NCI-H1092 treated with DMSO at 0.1 percent for 48 hours (cell line): ENCODE measurements around the gene KIFBP.
"Not testable (repeated sequence)": the region's sequence is repeated elsewhere in the genome, so short reads cannot be mapped to it uniquely, and the experiment has no call there.

ENCODE experiments used
- DNase-seq: peaks from one replicate; lab custom pipeline; 2025; lab: John Stamatoyannopoulos, UW

KIFBP gene

DNA sequence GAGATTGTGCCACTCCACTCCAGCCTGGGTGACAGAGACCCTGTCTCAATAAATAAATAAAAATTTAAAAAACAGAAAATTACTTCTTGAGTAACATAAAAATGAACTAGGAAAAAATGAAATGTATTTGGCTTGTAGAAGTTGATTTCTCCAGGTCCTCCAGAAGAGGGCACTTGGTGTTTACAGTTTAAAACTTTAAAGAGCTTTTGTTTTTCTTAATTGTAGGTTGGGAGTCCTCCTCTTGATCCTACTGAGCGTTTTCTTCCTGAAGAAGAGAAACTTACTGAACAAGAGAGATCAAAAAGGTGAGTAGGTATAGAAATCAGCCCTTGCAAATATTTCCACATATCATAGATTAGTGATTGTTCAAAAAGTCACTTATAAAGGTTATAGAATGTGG is 16.2 kb downstream of the KIFBP start:
- DNase-seq = no peak

DNA sequence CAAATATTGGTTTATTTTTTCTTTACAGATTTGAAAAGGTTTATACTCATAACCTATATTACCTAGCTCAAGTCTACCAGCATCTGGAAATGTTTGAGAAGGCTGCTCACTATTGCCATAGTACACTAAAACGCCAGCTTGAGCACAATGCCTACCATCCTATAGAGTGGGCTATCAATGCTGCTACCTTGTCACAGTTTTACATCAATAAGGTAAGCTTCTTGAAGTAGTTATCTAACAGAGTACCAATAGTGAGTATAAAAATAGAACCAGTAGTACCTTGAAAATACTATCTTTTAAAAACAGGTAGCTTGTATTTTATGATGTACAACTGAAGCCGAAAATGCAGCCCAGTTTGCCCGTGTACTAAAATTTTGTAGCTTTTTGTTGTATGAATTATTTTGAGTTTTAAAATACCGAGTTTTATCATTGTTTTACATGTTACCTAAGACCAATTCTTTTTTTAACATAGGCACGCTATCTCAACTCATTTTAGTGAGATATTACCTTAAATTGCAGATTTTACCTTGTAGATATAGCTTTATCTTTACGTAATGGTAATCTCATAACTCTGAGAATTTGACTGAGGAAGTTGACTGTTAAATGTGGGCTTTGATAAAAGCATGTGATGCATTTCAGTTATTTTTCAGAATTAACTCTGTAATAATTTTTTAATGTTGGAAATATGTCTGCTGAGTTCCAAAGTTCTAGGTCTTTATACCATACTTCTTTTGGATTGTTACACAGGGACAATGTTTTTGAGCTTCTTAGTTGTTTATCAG is 17.3 kb downstream of the KIFBP start:
- no peak for DNase-seq

GRCh38 chr10:69007260-69007659 is 18.7 kb downstream of the KIFBP start:
- DNase-seq = no peak

- DNase-seq = no peak
Observed at GRCh38 chr10:69009360-69009759, 20.8 kb downstream of the KIFBP start.

GRCh38 chr10:69010151-69010640 is 21.6 kb downstream of the KIFBP start:
- DNase-seq = no peak

GRCh38 chr10:69012778-69013177 is 24.2 kb downstream of the KIFBP start:
- not testable (repeated sequence) for DNase-seq

DNA sequence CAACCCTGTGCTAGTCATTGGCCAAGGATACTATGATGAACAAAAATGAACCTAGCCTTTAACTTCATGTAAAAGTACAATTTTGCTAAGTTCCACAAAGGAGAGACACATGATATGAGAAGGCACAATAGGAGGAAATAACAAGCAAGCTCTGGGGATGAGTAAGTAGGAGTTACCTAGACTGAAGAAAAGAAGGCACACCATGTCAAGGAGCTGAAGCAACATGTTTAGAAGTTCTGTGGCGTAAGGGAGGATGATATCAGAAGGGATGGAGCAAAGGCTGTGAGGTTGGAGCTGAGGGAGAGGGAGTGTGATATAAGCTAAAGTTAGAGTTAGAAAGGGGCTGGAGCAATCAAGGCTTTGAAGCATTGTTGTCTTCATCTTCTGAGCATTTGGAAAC is 25.6 kb downstream of the KIFBP start:
- no peak for DNase-seq

DNA sequence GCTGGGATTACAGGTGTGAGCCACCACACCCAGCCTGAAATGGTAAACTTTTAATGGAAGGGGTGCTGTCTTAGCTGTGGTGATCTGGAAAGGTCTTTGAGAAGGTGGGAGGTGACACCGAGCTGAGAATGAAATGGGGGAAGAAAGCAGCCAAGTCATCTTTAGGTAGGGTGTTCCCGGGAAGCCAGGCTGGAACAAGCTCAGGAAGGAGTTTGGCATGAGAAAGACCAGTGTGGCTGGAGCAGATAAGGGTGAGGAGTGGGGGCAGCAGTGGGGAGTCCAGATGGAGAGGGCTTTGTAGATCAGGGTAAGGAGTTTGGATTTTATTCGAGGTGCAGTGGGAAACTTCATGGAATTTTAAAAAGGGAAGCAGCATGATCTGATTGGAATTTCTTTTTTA is 30.0 kb downstream of the KIFBP start:
- no peak for DNase-seq

DNA sequence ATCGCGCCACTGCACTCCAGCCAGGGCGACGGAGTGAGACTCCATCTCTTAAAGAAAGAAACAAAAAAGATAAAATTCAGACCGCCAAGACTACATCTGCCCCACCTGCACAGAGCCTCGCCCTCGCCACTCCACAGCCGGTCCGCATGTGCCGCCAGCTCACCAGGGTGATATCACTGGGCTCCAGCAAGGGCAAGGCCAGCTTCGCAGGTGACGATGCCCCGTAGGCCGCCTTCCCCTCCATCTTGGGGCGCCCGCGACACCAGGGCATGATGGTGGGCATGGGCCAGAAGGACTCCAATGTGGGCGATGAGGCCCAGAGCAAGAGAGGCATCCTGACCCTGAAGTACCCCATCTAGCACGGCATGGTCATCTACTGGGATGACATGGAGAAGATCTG is 34.0 kb downstream of the KIFBP start:
- no peak for DNase-seq

GRCh38 chr10:69025370-69025896 is 36.8 kb downstream of the KIFBP start:
- no peak for DNase-seq

DNA sequence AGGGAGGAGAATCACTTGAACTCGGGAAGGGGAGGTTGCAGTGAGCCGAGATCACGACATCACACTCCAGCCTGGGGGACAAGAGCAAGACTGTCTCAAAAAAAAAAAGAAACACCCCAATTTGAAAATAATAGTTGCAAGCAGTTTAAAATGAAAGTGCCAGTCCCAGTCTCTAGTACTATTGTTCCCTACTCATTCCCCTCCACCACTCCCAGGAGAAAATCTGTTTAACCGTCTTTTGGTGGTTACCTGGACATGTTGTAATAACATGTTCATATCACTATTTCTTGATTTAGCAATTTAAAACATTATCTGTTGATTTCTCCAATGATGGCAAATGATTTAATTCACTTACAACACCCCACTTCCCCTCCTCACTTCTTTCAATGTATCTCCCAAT is 44.7 kb downstream of the KIFBP start:
- DNase-seq = no peak

DNA sequence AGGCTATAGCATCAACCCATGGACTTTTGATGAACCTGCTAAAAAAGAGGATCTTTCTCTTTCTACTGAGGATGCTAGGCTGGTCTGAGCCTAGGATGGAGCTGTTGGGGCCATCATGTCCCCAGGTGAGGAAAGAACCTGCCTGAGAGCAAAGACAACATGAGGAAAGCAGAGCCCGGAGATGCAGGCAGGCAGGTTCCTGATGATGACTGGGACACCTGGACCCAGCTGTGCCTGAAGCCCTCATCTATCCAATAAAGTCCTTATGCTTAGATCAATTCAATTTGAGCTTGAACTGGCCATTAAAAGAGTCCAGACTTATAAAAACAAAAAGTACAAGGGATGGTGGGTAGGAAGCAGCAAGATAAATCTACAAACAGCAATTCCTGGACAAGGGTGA is 48.9 kb downstream of the KIFBP start:
- no peak for DNase-seq

DNA sequence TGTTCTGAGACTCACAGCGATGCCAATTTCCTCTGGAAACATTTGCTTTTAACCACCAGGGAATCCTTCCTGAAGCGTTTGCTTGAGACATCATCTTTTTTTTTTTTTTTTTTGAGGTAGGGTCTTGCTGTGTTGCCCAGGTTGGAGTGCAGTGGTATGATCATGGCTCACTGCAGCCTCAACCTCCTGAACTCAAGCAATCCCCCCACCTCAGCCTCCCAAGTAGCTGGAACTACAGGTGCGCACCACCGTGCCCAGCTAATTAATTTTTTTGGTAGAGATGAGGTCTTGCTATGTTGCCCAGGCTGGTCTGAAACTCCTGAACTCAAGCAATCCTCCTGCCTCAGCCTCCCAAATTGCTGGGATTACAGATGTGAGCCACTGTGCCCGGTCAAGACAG is 52.3 kb downstream of the KIFBP start:
- DNase-seq = not testable (repeated sequence)

GRCh38 chr10:69042417-69042816 is 53.8 kb downstream of the KIFBP start:
- DNase-seq = no peak

- DNase-seq = no peak
Observed at GRCh38 chr10:69042838-69043237, 54.2 kb downstream of the KIFBP start.

- no peak for DNase-seq
Observed at GRCh38 chr10:69043931-69044531, 55.4 kb downstream of the KIFBP start.

- no peak for DNase-seq
Observed at GRCh38 chr10:69044546-69044945, 55.9 kb downstream of the KIFBP start.

DNA sequence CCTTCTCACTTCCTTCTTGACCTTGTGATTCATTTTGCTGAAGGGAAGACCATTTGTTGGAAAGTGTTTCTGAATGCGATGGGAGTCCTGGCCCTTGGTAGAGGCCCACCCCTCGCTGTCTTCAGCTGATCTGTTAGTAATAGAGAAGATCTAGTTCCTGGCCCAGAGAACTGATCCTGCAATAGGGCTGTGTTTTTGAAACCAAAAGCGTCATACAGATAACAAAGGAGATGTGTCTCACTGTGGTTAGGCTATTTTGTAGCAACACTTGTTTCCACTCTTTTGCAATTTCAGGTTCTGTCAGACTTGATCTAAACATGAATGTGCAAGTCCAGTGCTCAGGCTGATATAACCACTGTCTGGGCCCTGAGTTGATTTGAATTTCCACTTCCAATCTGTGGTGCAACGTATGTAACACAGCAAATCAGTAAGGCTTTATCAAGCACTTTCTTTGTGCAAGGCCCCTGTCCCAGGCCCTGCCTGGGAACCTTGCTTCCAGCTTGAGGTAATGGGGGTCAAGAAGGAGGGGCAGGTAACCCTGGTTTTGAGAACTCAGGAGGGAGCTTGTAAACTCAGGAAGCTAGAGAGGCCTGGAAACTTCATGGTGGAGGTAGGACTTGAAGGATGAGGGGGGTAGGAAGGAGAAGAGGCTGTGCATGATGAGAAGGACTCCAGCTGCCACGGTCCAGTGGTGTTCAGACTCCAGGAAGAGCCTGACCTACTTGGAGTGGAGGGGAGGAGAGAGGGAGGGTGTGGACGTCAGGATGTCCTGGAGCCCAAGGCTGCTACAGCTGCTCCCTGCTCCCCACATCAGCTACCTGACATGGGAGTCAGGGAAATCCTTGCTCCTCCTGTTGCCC is 57.1 kb downstream of the KIFBP start:
- DNase-seq = no peak

GRCh38 chr10:69047111-69047832 is 58.7 kb downstream of the KIFBP start:
- DNase-seq = no peak

DNA sequence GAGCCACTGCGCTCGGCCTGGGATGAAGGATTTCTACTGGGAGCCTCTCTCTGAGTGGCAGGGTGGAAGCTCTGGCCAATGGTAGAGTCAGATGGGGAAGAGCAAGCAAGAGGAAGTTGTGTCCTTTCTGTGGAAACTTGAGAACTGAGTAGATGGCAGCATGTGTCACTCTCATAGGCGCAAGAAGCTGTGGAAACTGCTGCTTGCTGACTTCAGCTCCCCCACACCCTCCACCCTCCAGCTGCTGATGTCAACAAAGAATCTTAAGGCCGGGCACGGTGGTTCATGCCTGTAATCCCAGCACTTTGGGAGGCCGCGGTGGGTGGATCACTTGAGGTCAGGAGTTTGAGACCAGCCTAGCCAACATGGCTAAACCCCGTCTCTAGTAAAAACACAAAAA is 59.5 kb downstream of the KIFBP start:
- no peak for DNase-seq

DNA sequence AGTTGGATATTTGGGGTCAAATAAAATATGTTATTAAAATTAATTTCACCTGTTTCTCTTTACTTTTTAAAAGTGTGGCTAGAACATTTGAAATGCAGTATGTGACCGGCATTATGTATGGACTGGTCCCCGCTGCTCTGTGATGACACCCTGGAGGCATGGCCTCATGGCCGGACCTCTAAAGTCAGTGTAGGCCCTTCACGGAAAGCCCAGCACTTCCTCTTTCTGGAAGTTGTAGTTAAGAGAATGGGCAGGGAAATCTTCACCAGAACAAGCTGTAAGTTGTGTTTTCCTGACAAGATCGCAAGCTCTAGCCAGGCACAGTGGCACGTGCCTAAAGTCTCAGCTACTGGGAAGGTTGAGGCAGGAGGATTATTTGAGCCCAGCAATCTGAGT is 61.0 kb downstream of the KIFBP start:
- DNase-seq = no peak

DNA sequence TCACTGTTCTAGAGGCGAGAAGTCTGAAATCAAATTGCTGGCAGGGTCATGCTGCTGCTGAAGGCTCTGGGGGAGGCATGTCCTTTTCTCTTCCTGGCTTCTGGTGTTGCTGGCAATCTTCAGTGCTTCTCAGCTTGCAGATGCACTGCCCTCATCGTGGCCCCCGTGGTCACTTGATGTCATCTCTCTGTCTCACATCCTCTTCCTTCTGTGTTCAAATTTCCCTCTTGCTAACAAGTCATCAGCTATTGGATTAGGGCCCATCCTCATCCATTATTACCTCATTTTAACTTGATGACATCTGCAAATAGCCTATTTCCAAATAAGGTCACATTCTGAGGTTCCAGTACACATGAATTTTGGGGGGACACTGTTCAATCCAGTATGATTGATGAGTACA is 62.7 kb downstream of the KIFBP start:
- DNase-seq = no peak
